PFSK-1 (cell line): ENCODE results near the gene SPAG6.

Source experiments
- FOXP2 ChIP-seq: optimal IDR thresholded peaks from 2 replicates; pipeline ENCODE3; 2011; ENCODE audit warnings: borderline replicate concordance, control low read depth, inconsistent platforms; ENCODE audit not compliant: insufficient read depth; ENCODE audit errors: extremely low read length, extremely low read depth
- POLR2AphosphoS5 ChIP-seq: IDR thresholded peaks from 2 replicates; pipeline ENCODE4 v1.6.1; 2012; ENCODE audit warnings: low read depth, mild to moderate bottlenecking, control low read depth, low read length, moderate library complexity
- SIN3A ChIP-seq: IDR thresholded peaks from 2 replicates; pipeline ENCODE4 v1.6.1; 2012; ENCODE audit warnings: mild to moderate bottlenecking, low read length, moderate library complexity, borderline replicate concordance; ENCODE audit not compliant: insufficient read depth
- TAF1 ChIP-seq: IDR thresholded peaks from 2 replicates; pipeline ENCODE4 v1.6.1; 2012; ENCODE audit warnings: low read length, control low read depth, borderline replicate concordance; ENCODE audit not compliant: insufficient read depth
- TF ChIP-seq, protein P1 (sequence below), 2 experiments: IDR thresholded peaks; 2 replicates each; pipeline versions ENCODE4 v1.6.1 to v1.8.0; 2011 to 2012; ENCODE audit warnings: low read depth in 2 of 2, low read length in 2 of 2, control low read depth in 1 of 2, inconsistent platforms in 1 of 2, mild to moderate bottlenecking in 1 of 2, moderate library complexity in 1 of 2; ENCODE audit not compliant: insufficient read depth in 1 of 2

SPAG6 gene

DNA sequence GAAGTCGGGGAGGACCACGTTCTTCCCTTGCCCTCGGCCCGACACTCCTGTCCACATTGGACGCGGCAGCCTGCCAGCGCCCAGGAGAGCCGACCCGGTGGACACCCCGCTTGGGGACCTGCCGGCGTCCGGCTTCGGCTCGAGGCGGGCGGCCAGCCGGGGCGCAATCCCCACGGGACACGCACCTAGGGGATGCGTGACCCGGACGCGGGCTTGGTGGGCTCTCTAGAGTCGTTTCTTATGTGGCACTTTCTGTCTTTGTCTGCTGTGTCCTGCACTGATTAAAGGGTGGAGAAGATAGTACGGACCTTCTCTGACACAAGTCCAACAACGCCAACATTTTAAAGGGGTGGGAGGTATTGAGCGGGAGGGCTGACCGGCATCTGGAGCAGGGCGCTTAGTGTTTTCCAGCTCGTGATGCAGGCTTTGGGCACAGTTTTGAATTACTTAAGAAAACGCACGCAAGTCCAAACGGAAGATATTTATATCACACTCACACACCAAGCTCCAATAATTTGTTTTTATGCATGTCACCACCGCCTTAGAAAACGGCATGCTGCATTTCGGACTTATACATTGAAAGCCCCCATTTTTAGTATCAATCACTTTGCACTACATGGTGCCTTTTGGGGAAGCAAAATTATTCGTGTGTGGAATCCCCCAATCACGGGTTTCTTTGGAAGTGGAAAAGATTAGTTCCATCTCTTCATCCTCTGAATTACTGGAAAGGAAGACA, 3.9 kb upstream of the SPAG6 start:
- TF ChIP-seq TAF1 (no peak), SIN3A (no peak), POLR2AphosphoS5 (no peak), FOXP2 (no peak)
- TF ChIP-seq, protein P1, sequence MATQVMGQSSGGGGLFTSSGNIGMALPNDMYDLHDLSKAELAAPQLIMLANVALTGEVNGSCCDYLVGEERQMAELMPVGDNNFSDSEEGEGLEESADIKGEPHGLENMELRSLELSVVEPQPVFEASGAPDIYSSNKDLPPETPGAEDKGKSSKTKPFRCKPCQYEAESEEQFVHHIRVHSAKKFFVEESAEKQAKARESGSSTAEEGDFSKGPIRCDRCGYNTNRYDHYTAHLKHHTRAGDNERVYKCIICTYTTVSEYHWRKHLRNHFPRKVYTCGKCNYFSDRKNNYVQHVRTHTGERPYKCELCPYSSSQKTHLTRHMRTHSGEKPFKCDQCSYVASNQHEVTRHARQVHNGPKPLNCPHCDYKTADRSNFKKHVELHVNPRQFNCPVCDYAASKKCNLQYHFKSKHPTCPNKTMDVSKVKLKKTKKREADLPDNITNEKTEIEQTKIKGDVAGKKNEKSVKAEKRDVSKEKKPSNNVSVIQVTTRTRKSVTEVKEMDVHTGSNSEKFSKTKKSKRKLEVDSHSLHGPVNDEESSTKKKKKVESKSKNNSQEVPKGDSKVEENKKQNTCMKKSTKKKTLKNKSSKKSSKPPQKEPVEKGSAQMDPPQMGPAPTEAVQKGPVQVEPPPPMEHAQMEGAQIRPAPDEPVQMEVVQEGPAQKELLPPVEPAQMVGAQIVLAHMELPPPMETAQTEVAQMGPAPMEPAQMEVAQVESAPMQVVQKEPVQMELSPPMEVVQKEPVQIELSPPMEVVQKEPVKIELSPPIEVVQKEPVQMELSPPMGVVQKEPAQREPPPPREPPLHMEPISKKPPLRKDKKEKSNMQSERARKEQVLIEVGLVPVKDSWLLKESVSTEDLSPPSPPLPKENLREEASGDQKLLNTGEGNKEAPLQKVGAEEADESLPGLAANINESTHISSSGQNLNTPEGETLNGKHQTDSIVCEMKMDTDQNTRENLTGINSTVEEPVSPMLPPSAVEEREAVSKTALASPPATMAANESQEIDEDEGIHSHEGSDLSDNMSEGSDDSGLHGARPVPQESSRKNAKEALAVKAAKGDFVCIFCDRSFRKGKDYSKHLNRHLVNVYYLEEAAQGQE (IDR thresholded peaks at IDR 0.05; ENCODE audit: insufficient read depth in 1 of 2, low read depth in 2 of 2, low read length in 2 of 2) = no peak

DNA sequence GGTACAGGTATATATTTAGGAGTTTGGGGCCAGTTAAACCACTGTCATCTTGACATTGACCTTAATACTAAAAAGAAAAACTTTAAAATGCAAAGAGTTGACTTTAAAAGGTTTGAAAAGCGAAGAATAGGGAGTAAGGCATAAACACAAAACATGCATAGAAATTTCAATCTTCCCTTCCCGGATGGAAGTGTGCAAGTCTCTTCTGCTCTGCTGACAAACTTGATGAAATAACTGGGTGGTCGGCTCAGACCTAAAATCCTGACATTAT, 3.4 kb upstream of the SPAG6 start:
- TF ChIP-seq SIN3A (no peak), FOXP2 (no peak), TAF1 (no peak), POLR2AphosphoS5 (no peak)
- TF ChIP-seq, protein P1 (IDR thresholded peaks at IDR 0.05; ENCODE audit: insufficient read depth in 1 of 2, low read depth in 2 of 2, low read length in 2 of 2) = no peak

DNA sequence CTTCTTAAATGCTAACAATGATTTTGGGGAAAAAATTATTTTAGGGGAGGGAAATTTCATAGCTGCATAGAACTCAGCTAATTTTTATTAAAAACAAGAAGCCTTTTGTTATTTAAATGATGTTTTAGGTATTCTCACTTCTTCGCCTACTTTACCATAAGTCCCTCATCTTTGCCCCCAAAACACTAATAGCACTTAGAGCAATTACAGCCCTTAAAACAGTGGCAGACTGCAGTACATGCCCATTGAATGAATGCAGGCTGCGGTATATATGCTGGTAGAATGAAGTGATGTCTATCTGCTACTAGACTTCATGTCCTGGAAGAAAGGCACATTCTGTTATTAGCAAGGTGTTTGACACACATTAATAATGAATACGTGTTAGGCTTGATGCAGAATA, 2.9 kb upstream of the SPAG6 start:
- TF ChIP-seq SIN3A = no peak
- TF ChIP-seq TAF1 = no peak
- TF ChIP-seq, protein P1 (IDR thresholded peaks at IDR 0.05; ENCODE audit: insufficient read depth in 1 of 2, low read depth in 2 of 2, low read length in 2 of 2) = no peak
- TF ChIP-seq FOXP2 = no peak
- no peak for TF ChIP-seq POLR2AphosphoS5

DNA sequence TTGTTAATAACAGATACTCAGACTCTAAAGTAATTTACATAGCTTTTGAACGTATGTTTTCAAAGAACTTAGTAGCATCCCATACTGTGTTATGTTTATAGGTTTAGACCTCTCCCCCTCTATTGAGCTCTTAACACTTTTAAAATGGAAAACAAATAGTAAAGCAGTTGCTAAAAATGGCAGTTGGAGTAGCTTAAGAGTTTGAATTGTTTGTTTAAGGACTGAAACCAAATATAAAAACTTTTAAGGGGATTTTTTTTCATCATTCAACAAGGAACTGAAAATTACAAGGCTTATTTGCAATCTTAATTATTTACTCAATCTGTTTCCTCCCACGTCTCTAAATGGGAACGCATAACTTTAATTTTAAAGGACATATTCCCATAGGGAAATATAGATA, 1.6 kb upstream of the SPAG6 start:
- TF ChIP-seq POLR2AphosphoS5 = no peak
- no peak for TF ChIP-seq FOXP2
- TF ChIP-seq SIN3A = no peak
- TF ChIP-seq, protein P1 (IDR thresholded peaks at IDR 0.05; ENCODE audit: insufficient read depth in 1 of 2, low read depth in 2 of 2, low read length in 2 of 2) = no peak
- TF ChIP-seq TAF1 = no peak
